ENCODE measurements around the gene HERC4.

DNA sequence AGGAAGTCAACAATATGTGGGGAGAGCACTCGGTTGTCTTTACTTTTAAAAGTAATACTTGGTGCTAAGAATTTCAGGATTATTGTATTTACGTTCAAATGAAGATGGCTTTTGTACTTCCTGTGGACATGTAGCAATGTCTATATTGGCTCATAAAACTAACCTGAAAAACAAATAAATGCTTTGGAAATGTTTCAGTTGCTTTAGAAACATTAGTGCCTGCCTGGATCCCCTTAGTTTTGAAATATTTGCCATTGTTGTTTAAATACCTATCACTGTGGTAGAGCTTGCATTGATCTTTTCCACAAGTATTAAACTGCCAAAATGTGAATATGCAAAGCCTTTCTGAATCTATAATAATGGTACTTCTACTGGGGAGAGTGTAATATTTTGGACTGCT lies 157.9 kb downstream of the HERC4 start:
- no peak for TF ChIP-seq NFRKB (IDR thresholded peaks at IDR 0.05)
- no peak for TF ChIP-seq HDGF (IDR thresholded peaks at IDR 0.05; ENCODE audit: borderline replicate concordance)
- TF ChIP-seq LEF1 (IDR thresholded peaks at IDR 0.05; ENCODE audit: borderline replicate concordance): no peak
- no peak for TF ChIP-seq TARDBP (IDR thresholded peaks at IDR 0.05)
- no peak for TF ChIP-seq FOXM1 (IDR thresholded peaks at IDR 0.05; ENCODE audit: borderline replicate concordance)
- TF ChIP-seq FOXK2 (IDR thresholded peaks at IDR 0.05): no peak
- no peak for TF ChIP-seq ARNT (IDR thresholded peaks at IDR 0.05)
- TF ChIP-seq, protein P1, sequence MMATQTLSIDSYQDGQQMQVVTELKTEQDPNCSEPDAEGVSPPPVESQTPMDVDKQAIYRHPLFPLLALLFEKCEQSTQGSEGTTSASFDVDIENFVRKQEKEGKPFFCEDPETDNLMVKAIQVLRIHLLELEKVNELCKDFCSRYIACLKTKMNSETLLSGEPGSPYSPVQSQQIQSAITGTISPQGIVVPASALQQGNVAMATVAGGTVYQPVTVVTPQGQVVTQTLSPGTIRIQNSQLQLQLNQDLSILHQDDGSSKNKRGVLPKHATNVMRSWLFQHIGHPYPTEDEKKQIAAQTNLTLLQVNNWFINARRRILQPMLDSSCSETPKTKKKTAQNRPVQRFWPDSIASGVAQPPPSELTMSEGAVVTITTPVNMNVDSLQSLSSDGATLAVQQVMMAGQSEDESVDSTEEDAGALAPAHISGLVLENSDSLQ (IDR thresholded peaks at IDR 0.05): no peak
- no peak for TF ChIP-seq SP1 (IDR thresholded peaks at IDR 0.05)
- no peak for TF ChIP-seq FOXA1 (IDR thresholded peaks at IDR 0.05)

Data from HEK293T (cell line).